ENCODE data around the gene CCT8L2.
"Not testable (repeated sequence)": the region's sequence is repeated elsewhere in the genome, so short reads cannot be mapped to it uniquely, and the experiment has no call there.

The CCT8L2 gene

GRCh38 chr22:16559056-16559955 lies 33.3 kb downstream of the CCT8L2 start:
- no peak for DNase-seq (ENCODE audit: low read depth in 3 of 3, low spot score in 1 of 3)

- DNase-seq (ENCODE audit: low read depth in 3 of 3, low spot score in 1 of 3), result not testable (repeated sequence)
Observed at GRCh38 chr22:16558376-16558945, 34.1 kb downstream of the CCT8L2 start.

DNA sequence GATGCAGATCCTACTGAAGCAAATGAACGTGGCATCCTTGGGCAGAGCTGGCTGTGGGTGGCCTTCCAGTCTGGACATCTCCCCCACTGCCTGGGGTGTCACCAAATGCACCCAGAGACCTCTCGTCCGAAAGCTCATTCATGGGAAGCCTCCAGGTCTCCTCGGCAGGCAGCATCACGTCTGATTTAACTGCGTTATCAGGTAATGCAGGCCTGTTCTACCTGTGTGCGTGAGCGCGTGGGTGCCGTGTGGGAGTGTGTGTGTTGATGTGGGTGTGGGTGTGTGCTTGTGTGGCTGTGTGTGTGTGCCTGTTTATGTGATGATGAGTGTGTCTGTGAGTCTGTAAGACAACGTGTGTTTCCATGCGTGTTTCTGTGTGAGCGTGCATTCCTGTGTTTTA lies 35.1 kb downstream of the CCT8L2 start:
- DNase-seq (ENCODE audit: low read depth in 3 of 3, low spot score in 1 of 3), result not testable (repeated sequence)

- not testable (repeated sequence) for DNase-seq (ENCODE audit: low read depth in 3 of 3, low spot score in 1 of 3)
Observed at GRCh38 chr22:16555077-16555994, 37.3 kb downstream of the CCT8L2 start.

DNA sequence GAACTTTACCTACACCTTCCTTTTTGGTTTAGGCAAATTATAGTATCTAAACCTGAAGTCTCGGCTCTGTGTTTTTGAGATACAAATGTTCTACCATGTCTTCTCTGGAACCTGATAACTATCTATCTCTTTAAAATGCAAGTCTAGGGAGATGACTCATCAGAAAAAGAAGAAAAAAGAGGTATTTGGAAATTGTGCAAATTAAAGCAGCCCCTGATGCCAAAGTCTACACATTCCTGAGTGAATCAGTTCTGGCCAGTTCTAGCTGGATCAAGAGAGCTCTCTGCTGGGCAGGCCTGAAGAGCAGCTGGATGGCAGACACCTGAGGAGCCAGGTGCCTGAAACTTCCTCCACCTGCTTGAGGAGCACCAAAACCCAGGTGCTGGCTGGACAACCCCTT lies 49.3 kb downstream of the CCT8L2 start:
- not testable (repeated sequence) for DNase-seq (ENCODE audit: low read depth in 3 of 3, low spot score in 1 of 3)
